ENCODE results near the gene KIF5B. TPM values are rescaled to one million over a fixed set of nuclear protein-coding genes. Genes with fewer than 3 reads are reported as not detected.

Gene KIF5B
- total RNA-seq, 4 donors from 2014 or later: 170 to 345 (median 288) TPM

DNA sequence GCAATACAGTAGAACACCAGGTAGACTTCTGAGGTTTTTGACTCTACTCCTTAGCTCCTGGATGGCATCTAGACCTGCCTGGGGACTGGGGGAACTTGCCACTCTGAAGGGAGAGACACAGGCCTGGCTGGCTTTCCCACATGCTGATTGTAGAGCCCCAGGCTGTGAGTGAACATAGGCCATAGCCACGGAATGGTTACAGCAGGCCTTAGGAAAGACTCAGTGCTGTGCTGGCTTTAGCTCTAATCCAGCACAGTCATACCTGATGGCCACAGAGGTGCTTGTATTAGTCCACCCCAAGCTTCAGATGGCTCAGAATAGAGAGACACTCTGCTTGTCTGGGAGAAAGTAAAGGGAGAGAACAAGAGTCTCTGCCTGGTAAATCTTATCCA is 92.6 kb downstream of the KIF5B start:
- 100% methylated on average over 1 of the region's 1 CpG; no CpG with 5 or more reads in 1 of the 2 donors for WGBS, 2 donors (ENCODE audit: low coverage in 1 of 2)
- no peaks in the 10 kb centered on the region for H3K4me1 ChIP-seq
- no peak for TF ChIP-seq POLR2AphosphoS5 (IDR thresholded peaks at IDR 0.05)
- TF ChIP-seq POLR2A (IDR thresholded peaks at IDR 0.05): no peak
- no peak for TF ChIP-seq EP300 (IDR thresholded peaks at IDR 0.05)
- TF ChIP-seq, protein P1, sequence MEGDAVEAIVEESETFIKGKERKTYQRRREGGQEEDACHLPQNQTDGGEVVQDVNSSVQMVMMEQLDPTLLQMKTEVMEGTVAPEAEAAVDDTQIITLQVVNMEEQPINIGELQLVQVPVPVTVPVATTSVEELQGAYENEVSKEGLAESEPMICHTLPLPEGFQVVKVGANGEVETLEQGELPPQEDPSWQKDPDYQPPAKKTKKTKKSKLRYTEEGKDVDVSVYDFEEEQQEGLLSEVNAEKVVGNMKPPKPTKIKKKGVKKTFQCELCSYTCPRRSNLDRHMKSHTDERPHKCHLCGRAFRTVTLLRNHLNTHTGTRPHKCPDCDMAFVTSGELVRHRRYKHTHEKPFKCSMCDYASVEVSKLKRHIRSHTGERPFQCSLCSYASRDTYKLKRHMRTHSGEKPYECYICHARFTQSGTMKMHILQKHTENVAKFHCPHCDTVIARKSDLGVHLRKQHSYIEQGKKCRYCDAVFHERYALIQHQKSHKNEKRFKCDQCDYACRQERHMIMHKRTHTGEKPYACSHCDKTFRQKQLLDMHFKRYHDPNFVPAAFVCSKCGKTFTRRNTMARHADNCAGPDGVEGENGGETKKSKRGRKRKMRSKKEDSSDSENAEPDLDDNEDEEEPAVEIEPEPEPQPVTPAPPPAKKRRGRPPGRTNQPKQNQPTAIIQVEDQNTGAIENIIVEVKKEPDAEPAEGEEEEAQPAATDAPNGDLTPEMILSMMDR (IDR thresholded peaks at IDR 0.05): no peak
- H3K27me3 ChIP-seq: no peaks in the 10 kb centered on the region
- H3K4me3 ChIP-seq: no peak overlapping the region
- no peaks in the 10 kb centered on the region for H3K36me3 ChIP-seq
- H3K9me3 ChIP-seq: no peaks in the 10 kb centered on the region
- no peak overlapping the region for H3K27ac ChIP-seq
- ATAC-seq: no peak

- no peak for ATAC-seq
- Histone ChIP-seq H3K36me3 (no peaks in the 10 kb centered on the region), H3K9me3 (no peaks in the 10 kb centered on the region), H3K4me3 (no peak overlapping the region), H3K27ac (no peak overlapping the region), H3K27me3 (no peaks in the 10 kb centered on the region), H3K4me1 (no peaks in the 10 kb centered on the region)
- TF ChIP-seq POLR2A (IDR thresholded peaks at IDR 0.05) (no peak), EP300 (IDR thresholded peaks at IDR 0.05) (no peak), POLR2AphosphoS5 (IDR thresholded peaks at IDR 0.05) (no peak)
- TF ChIP-seq, protein P1 (IDR thresholded peaks at IDR 0.05): no peak
- WGBS, 2 donors (ENCODE audit: low coverage in 1 of 2): 83 to 89% methylated on average over 3 to 4 of the region's 4 CpGs
Measured at GRCh38 chr10:31962826-31963588, 93.2 kb downstream of the KIF5B start.

DNA sequence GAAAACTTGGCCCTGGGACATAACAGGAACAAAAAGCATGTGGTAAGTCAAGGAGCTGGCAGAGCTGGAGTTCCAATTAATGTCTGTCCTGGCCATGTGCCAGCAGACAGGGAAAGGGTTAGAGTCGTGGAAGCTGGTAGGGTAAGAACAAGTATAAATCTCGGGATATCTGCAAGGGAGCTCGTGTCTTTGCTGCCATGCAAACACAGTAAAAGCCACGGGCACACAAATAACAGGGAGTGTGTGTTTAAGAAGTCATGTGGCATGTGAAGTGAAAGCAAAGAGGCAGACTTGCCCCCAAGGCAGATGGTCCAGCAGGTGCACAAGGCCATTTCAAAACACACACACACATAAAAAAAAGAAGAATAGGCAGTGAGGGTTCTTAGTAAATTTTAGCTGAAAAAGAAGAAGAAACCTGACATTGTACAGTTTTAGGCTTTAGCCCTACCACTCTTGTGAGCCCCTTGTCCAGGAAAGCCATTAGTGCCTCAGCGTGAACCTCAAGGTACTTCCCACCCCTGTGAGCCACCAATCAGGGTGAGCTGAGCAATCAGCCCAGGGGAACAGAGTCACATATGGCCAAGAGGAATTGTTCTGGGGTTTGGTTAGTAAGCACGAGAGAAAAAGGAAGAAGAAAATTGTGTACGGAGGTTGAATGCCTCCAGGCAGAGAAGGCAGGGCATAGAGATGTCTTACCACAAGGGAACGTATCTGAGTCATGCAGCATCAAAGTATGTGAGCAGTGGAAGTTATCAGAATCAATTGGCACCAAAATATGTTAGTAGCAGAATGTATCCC is 94.7 kb downstream of the KIF5B start:
- 44 to 83% methylated on average over 6 to 7 of the region's 8 CpGs for WGBS, 2 donors (ENCODE audit: low coverage in 1 of 2)
- no peaks in the 10 kb centered on the region for H3K9me3 ChIP-seq
- H3K4me3 ChIP-seq: no peak overlapping the region
- H3K4me1 ChIP-seq: no peaks in the 10 kb centered on the region
- peak; percentile 41 for ATAC-seq
- H3K27ac ChIP-seq: no peak overlapping the region
- H3K27me3 ChIP-seq: no peaks in the 10 kb centered on the region
- TF ChIP-seq POLR2A (IDR thresholded peaks at IDR 0.05): no peak
- no peak for TF ChIP-seq EP300 (IDR thresholded peaks at IDR 0.05)
- no peak for TF ChIP-seq POLR2AphosphoS5 (IDR thresholded peaks at IDR 0.05)
- TF ChIP-seq, protein P1 (IDR thresholded peaks at IDR 0.05): no peak
- H3K36me3 ChIP-seq: no peaks in the 10 kb centered on the region

- no peaks in the 10 kb centered on the region for H3K4me1 ChIP-seq
- H3K4me3 ChIP-seq: no peak overlapping the region
- TF ChIP-seq POLR2AphosphoS5 (IDR thresholded peaks at IDR 0.05) (no peak), POLR2A (IDR thresholded peaks at IDR 0.05) (no peak), EP300 (IDR thresholded peaks at IDR 0.05) (no peak)
- TF ChIP-seq, protein P1 (IDR thresholded peaks at IDR 0.05): no peak
- H3K9me3 ChIP-seq: peaks cover 0 to 8% (median 0%) of the 10 kb centered on the region in 3 donors
- WGBS, 2 donors (ENCODE audit: low coverage in 1 of 2): 50 to 90% methylated on average over 2 to 3 of the region's 3 CpGs
- H3K27me3 ChIP-seq: no peaks in the 10 kb centered on the region
- H3K27ac ChIP-seq: no peak overlapping the region
- ATAC-seq: no peak
- no peaks in the 10 kb centered on the region for H3K36me3 ChIP-seq
Measured at GRCh38 chr10:31959461-31960173, 96.6 kb downstream of the KIF5B start.

Small RNA genes lying within 50 kb of the gene (small RNA-seq; reads per million reads assigned to genes)
- 0 reads per million in 4 donors for gene RF00019
- 0 reads per million in 4 donors for gene RN7SL825P

Other genes starting within 250 kb of the KIF5B start
- gene ARHGAP12, start 127.6 kb downstream of the KIF5B start, total RNA-seq: 10 to 100 TPM; 28.0 to 43.1 (median 41.1) TPM